DOHH2 (cell line): Measurements from ENCODE around the gene GTF3C6.
A peak's percentile ranks its signal among the peaks of the same experiment; 100 is the strongest.

Experiments
- H3F3A ChIP-seq: fragments of 200-600 bp; sonication (generic), shearing (Covaris generic); 2 replicates; pipeline ENCODE4 v1.6.0; 2016; ENCODE audit warnings: antibody characterized with exemption, mild to moderate bottlenecking; ENCODE audit not compliant: control insufficient read depth, insufficient read depth
- H3K27ac ChIP-seq: fragments of 200-600 bp; sonication (generic); 2 replicates; pipeline ENCODE4 v1.5.1; 2014; ENCODE audit warnings: low read depth, mild to moderate bottlenecking, low read length, moderate library complexity
- H3K27me3 ChIP-seq: fragments of 200-600 bp; sonication (generic); 2 replicates; pipeline ENCODE4 v1.6.1; 2014; ENCODE audit warnings: mild to moderate bottlenecking, low read length, mixed read lengths; ENCODE audit not compliant: control insufficient read depth
- H3K36me3 ChIP-seq: fragments of 200-600 bp; sonication (generic); 2 replicates; pipeline ENCODE4 v1.6.1; 2014; ENCODE audit warnings: mild to moderate bottlenecking, low read length, moderate library complexity, mixed read lengths; ENCODE audit not compliant: control insufficient read depth
- H3K4me1 ChIP-seq: fragments of 200-600 bp; sonication (generic); 2 replicates; pipeline ENCODE4 v1.6.1; 2014; ENCODE audit warnings: mild to moderate bottlenecking, low read length, mixed read lengths; ENCODE audit not compliant: control insufficient read depth
- H3K4me2 ChIP-seq: fragments of 200-600 bp; sonication (generic); 2 replicates; pipeline ENCODE4 v1.6.0; 2014; ENCODE audit warnings: mild to moderate bottlenecking, low read length, moderate library complexity
- H3K4me3 ChIP-seq: fragments of 200-600 bp; sonication (generic); 2 replicates; pipeline ENCODE4 v1.5.1; 2014; ENCODE audit warnings: mild to moderate bottlenecking, low read length, mixed read lengths
- H3K79me2 ChIP-seq: fragments of 200-600 bp; sonication (generic); 2 replicates; pipeline ENCODE4 v1.6.1; 2014; ENCODE audit warnings: mild to moderate bottlenecking, low read length, mixed read lengths; ENCODE audit not compliant: control insufficient read depth
- H3K9me2 ChIP-seq: fragments of 200-600 bp; sonication (generic); replicated peaks from 2 replicates; pipeline ENCODE4 v1.6.1; 2014; ENCODE audit warnings: mild to moderate bottlenecking, low read length, mixed read lengths; ENCODE audit not compliant: control insufficient read depth
- H3K9me3 ChIP-seq: fragments of 200-600 bp; sonication (generic); 2 replicates; pipeline ENCODE4 v1.6.1; 2014; ENCODE audit warnings: antibody characterized with exemption, low read length, mixed read lengths; ENCODE audit not compliant: control insufficient read depth, insufficient read depth
- H4K20me1 ChIP-seq: fragments of 200-600 bp; sonication (generic); 2 replicates; pipeline ENCODE4 v1.6.0; 2014; ENCODE audit warnings: low read depth, mild to moderate bottlenecking, antibody characterized with exemption, low read length, moderate library complexity; ENCODE audit not compliant: control insufficient read depth, insufficient read depth
- CTCF ChIP-seq: fragments of 200-600 bp; sonication (generic); IDR thresholded peaks from one replicate; pipeline ENCODE4 v1.5.1; 2014; ENCODE audit warnings: antibody characterized with exemption, mild to moderate bottlenecking, low read depth, low read length; ENCODE audit not compliant: poor library complexity, severe bottlenecking
- EZH2phosphoT487 ChIP-seq: fragments of 200-600 bp; sonication (generic); IDR thresholded peaks from 2 replicates; pipeline ENCODE4 v1.6.1; 2017; ENCODE audit warnings: borderline replicate concordance, mild to moderate bottlenecking, antibody characterized with exemption, low read length, moderate library complexity, mixed read lengths

GTF3C6 gene

DNA sequence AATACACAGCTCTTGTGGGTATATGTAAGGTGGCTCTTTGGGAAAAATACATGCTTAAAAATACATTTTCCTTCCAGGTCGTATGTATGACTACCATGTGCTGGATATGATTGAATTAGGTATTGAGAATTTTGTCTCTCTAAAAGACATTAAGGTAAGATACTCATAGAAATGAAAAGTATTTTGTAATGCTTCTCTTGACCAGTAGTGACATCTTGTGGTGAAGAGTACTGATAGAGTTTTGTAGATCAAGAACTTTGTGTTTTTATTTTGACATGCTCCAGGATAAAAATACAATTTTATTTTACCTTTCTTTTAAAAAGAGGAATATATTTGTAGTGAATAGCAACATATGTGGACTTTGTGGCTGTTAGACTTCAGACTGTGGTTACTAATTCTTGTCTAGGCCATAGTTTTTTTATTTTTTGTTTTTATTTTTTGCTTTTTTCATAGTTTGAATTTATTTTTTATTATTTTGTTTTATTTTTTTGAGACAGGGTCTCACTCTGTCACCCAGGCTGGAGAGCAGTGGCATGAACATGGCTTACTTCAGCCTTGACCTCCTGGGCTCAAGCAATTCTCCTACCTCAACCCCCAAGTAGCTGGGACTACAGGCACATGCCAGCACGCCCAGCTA lies 41.2 kb downstream of the GTF3C6 start:
- Histone ChIP-seq H4K20me1 (0 out of 2 replicates have a peak, but pooled peaks cover 4% of the 10 kb centered on the region), H3K79me2 (peaks cover 23% of the 10 kb centered on the region), H3K27ac (no peak overlapping the region), H3F3A (0 out of 2 replicates have a peak, but pooled peaks cover 2% of the 10 kb centered on the region), H3K9me3 (no peaks in the 10 kb centered on the region), H3K36me3 (peaks cover 83% of the 10 kb centered on the region), H3K27me3 (no peaks in the 10 kb centered on the region), H3K4me1 (no peaks in the 10 kb centered on the region), H3K4me3 (no peak overlapping the region), H3K9me2 (no peaks in the 10 kb centered on the region), H3K4me2 (no peak overlapping the region)
- TF ChIP-seq EZH2phosphoT487 (no peak), CTCF (peak; percentile 38)

DNA sequence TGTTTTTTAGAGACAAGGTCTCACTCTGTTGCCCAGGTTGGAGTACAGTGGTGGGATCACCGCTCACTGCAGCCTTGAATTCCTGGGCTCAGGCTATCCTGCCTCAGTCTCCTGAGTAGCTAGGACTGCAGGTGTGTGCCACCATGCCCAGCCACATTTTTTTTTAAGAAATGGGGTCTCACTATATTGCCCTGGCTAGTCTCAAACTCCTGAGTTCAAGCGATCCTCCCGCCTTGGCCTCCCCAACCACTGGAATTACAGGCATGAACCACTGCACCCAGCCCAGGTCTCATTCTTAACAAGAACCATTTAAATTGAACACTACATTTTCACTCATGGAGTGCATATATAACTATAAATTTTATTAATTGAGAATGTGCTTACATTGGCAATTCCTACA lies 43.8 kb downstream of the GTF3C6 start:
- Histone ChIP-seq H3K36me3 (peaks cover 75% of the 10 kb centered on the region), H3K4me3 (no peak overlapping the region), H3K9me2 (no peaks in the 10 kb centered on the region), H3K4me2 (no peak overlapping the region), H3K4me1 (no peaks in the 10 kb centered on the region), H3K79me2 (peaks cover 12% of the 10 kb centered on the region), H3K9me3 (no peaks in the 10 kb centered on the region), H4K20me1 (no peaks in the 10 kb centered on the region), H3K27ac (no peak overlapping the region), H3K27me3 (no peaks in the 10 kb centered on the region), H3F3A (0 out of 2 replicates have a peak, but pooled peaks cover 2% of the 10 kb centered on the region)
- no peak for TF ChIP-seq EZH2phosphoT487
- TF ChIP-seq CTCF: no peak

DNA sequence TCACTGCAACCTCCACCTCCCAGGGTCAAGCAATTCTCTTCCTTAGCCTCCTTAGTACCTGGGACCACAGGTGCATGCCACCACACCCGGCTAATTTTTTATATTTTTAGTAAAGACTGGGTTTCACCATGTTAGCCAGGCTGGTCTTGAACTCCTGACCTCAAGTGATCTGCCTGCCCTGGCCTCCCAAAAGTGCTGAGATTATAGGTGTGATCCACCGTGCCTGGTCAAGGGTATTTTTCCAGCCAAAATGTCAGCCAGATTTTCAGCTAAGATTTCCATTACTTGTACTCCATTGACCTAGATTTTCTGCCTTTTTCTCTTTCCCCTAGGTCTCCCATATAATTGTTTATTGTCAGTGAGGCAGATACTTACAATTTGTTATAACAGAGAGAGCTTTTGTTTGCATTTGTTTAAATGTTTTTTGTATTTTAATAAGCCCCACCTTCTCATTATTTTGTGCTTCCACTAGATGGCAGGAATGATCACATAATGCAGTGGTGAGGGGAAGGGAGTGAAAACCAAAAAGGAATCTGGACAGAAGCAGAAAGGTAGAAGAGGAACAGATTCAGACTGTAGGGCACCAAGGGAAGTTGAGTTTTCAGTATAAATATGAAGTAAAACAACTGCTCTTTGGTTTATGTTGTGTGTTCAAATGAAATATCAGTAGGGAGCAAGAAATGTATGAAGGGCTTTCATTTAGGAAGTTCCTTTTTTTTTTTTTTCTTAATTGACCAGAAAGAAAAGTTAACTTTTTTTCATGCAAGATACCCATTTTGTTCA lies 53.0 kb downstream of the GTF3C6 start:
- H4K20me1 ChIP-seq: no peaks in the 10 kb centered on the region
- H3K9me3 ChIP-seq: no peaks in the 10 kb centered on the region
- H3K36me3 ChIP-seq: peaks cover 78% of the 10 kb centered on the region
- peaks cover 10% of the 10 kb centered on the region; the same call in 1 of the 2 replicates for H3F3A ChIP-seq
- H3K27me3 ChIP-seq: no peaks in the 10 kb centered on the region
- H3K79me2 ChIP-seq: peaks cover 12% of the 10 kb centered on the region
- TF ChIP-seq CTCF (peak; percentile 70), EZH2phosphoT487 (no peak)
- no peak overlapping the region for H3K4me3 ChIP-seq
- no peak overlapping the region for H3K4me2 ChIP-seq
- H3K27ac ChIP-seq: no peak overlapping the region
- H3K4me1 ChIP-seq: no peaks in the 10 kb centered on the region
- H3K9me2 ChIP-seq: no peaks in the 10 kb centered on the region
